MCF 10A (cell line): ENCODE results near the gene C1S. TPM values are rescaled to one million over a fixed set of nuclear protein-coding genes. Genes with fewer than 3 reads are reported as not detected.
"Not testable (repeated sequence)": the region's sequence is repeated elsewhere in the genome, so short reads cannot be mapped to it uniquely, and the experiment has no call there.

ENCODE experiments used
- BruUV-seq: library from RNA; stranded (reverse); fragments of 400-500 nt; replicated peaks from 2 replicates; lab custom pipeline; 2021; lab: Mats Ljungman, UMichigan
- CTCF ChIA-PET: fragments of 300-600 bp; sonication (Branson Sonifier 250); formaldehyde crosslinking; extraction: SDS; loops from one replicate; lab custom pipeline; 2021; ENCODE audit warnings: antibody characterized with exemption, inconsistent platforms; lab: Yijun Ruan, JAX
- POLR2A ChIA-PET: fragments of 300-600, 350-650 bp; sonication (Branson Sonifier 250); formaldehyde crosslinking; extraction: SDS; loops from one replicate; lab custom pipeline; 2020; ENCODE audit warnings: antibody characterized with exemption, inconsistent platforms; lab: Yijun Ruan, JAX
- DNase-seq: peaks from one replicate; pipeline ENCODE4 v3.0.0-alpha.2; 2018; ENCODE audit not compliant: unreplicated experiment
- H3K27ac Mint-ChIP-seq: one replicate; pipeline ENCODE4 v1.8.0; 2022; ENCODE audit warnings: mild to moderate bottlenecking, low read depth, mixed read lengths; ENCODE audit not compliant: unreplicated experiment
- H3K27me3 Mint-ChIP-seq: one replicate; pipeline ENCODE4 v1.8.0; 2022; ENCODE audit warnings: mixed read lengths; ENCODE audit not compliant: insufficient read depth, unreplicated experiment
- H3K36me3 Mint-ChIP-seq: one replicate; pipeline ENCODE4 v1.8.0; 2022; ENCODE audit warnings: mild to moderate bottlenecking, moderate library complexity, mixed read lengths; ENCODE audit not compliant: insufficient read depth, unreplicated experiment
- H3K4me1 Mint-ChIP-seq: one replicate; pipeline ENCODE4 v1.8.0; 2022; ENCODE audit warnings: mixed read lengths; ENCODE audit not compliant: insufficient read depth, unreplicated experiment
- H3K4me3 Mint-ChIP-seq: one replicate; pipeline ENCODE4 v1.8.0; 2022; ENCODE audit warnings: mild to moderate bottlenecking, moderate library complexity, mixed read lengths; ENCODE audit not compliant: unreplicated experiment
- H3K9me3 Mint-ChIP-seq: one replicate; pipeline ENCODE4 v1.8.0; 2022; ENCODE audit warnings: mixed read lengths; ENCODE audit not compliant: unreplicated experiment
- CTCF ChIP-seq: fragments of 200-600 bp; IDR thresholded peaks from one replicate; pipeline ENCODE4 v1.8.0; 2022; ENCODE audit warnings: antibody characterized with exemption, mild to moderate bottlenecking; ENCODE audit not compliant: unreplicated experiment
- intact Hi-C: fragments of 100-400 bp; cut with micrococcal nuclease; formaldehyde crosslinking; loops from 2 replicates; pipeline ENCODE4 v1.14.1; 2022
- total RNA-seq: library from RNA; stranded (reverse); gene quantifications from 2 replicates; pipeline ENCODE4 v1.2.3, GENCODE V29; 2022

C1S gene
- total RNA-seq, 1 experiment from 2014 or later: 6.0 TPM

GRCh38 chr12:7034464-7034863 is 26.1 kb upstream of the C1S start:
- no peaks in the 10 kb centered on the region for H3K36me3 Mint-ChIP-seq
- H3K27ac Mint-ChIP-seq: no peak overlapping the region
- CTCF ChIA-PET: interaction anchor here (1.8 to 2.9 kb wide), 2 partner anchors 9 to 59 kb away, joined by 9 read pairs; no protein-coding TSS in a partner anchor
- DNase-seq: no peak
- BruUV-seq: no TSS peak
- POLR2A ChIA-PET: no interaction called here
- H3K4me1 Mint-ChIP-seq: peaks cover 6% of the 10 kb centered on the region
- H3K9me3 Mint-ChIP-seq: no peaks in the 10 kb centered on the region
- intact Hi-C loops: no loop called here
- H3K27me3 Mint-ChIP-seq: no peaks in the 10 kb centered on the region
- H3K4me3 Mint-ChIP-seq: no peak overlapping the region
- no peak for TF ChIP-seq CTCF

GRCh38 chr12:7035463-7035862 is 25.1 kb upstream of the C1S start:
- DNase-seq: no peak
- Mint-ChIP-seq H3K4me3 (no peak overlapping the region), H3K36me3 (no peaks in the 10 kb centered on the region), H3K4me1 (peaks cover 12% of the 10 kb centered on the region), H3K27ac (no peak overlapping the region), H3K9me3 (no peaks in the 10 kb centered on the region), H3K27me3 (no peaks in the 10 kb centered on the region)
- no TSS peak for BruUV-seq
- POLR2A ChIA-PET: no interaction called here
- intact Hi-C loops: no loop called here
- CTCF ChIA-PET: no interaction called here
- TF ChIP-seq CTCF: no peak

GRCh38 chr12:7037411-7037810 is 23.1 kb upstream of the C1S start:
- DNase-seq, H3K4me3 Mint-ChIP-seq, CTCF ChIA-PET, H3K9me3 Mint-ChIP-seq, H3K27me3 Mint-ChIP-seq, intact Hi-C loops, POLR2A ChIA-PET, H3K36me3 Mint-ChIP-seq, H3K27ac Mint-ChIP-seq, BruUV-seq: not testable (repeated sequence)
- H3K4me1 Mint-ChIP-seq: peaks cover 12% of the 10 kb centered on the region

- H3K27ac Mint-ChIP-seq: no peak overlapping the region
- peaks cover 18% of the 10 kb centered on the region for H3K4me1 Mint-ChIP-seq
- no peaks in the 10 kb centered on the region for H3K36me3 Mint-ChIP-seq
- no peaks in the 10 kb centered on the region for H3K9me3 Mint-ChIP-seq
- intact Hi-C loops: no loop called here
- H3K27me3 Mint-ChIP-seq: no peaks in the 10 kb centered on the region
- TF ChIP-seq CTCF: no peak
- no peak overlapping the region for H3K4me3 Mint-ChIP-seq
- BruUV-seq: no TSS peak
- POLR2A ChIA-PET: interaction anchor here (0.6 to 2.4 kb wide), 2 partner anchors 20 to 111 kb away, joined by 3 to 8 read pairs; partner anchors contain the start of gene LPCAT3
- CTCF ChIA-PET: interaction anchor here (0.7 to 1.4 kb wide), 4 partner anchors 17 to 115 kb away, joined by 3 to 4 read pairs (median 3); no protein-coding TSS in a partner anchor
- no peak for DNase-seq
Measured at GRCh38 chr12:7038591-7038990, 21.9 kb upstream of the C1S start.
